Dedifferentiated amniotic fluid mesenchymal stem cell (primary cell): ENCODE results near the gene HDDC3.
"Not testable (repeated sequence)": the region's sequence is repeated elsewhere in the genome, so short reads cannot be mapped to it uniquely, and the experiment has no call there.

Experiments
- DNase-seq: peaks from one replicate; pipeline ENCODE4 v3.0.0-alpha.2; 2016; ENCODE audit errors: extremely low spot score

Gene HDDC3

DNA sequence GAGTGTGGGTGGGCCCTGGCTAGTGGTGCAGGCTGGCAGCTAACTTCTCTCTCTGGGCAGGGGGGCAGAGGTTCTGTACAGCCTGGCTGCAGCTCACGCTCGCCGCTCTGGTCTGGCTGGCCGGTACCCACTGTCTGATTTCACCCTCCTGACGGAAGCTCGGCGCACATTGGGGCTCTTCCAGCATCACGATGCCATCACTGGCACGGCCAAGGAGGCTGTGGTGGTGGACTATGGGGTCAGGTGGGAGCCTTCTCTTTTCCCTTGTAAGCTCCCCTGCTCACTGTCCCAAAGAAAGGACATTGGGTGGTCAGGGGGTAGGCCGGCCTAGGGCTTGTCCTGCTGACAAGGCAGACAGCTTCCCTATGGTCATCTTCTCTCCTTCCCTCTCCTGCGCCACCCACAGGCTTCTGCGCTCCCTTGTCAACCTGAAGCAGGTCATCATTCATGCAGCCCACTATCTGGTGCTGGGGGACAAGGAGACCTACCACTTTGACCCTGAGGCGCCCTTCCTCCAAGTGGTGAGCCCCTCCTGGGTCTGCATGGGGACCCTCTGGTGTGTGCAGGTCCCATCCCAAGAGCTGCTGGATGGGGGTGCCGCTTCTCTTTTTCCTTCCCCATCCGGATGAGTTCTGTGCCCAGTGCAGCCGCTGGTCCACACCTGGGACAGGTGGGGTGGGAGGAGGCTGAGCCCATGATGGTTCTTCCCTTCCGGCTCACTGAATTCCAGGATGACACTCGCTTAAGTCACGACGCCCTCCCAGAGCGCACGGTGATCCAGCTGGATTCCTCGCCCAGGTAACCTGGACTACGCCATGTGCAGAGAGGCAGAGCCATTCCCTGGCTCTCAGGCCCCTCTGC lies 21.7 kb downstream of the HDDC3 start:
- DNase-seq = no peak

DNA sequence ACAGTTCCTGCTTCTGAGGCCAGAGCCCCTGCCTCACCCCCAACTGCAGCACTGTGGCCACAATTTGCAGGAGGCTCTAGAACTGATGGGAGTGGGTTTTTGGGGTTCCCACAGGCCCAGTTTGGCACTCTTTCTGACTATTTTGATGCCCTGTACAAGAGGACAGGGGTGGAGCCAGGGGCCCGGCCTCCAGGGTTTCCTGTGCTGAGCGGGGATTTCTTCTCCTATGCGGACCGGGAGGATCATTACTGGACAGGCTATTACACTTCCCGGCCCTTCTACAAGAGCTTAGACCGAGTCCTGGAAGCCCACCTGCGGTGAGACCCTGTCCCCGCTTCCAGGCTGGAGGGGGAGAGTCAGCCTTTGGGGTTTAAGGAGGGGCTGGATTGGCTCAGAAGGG lies 22.4 kb downstream of the HDDC3 start:
- no peak for DNase-seq

DNA sequence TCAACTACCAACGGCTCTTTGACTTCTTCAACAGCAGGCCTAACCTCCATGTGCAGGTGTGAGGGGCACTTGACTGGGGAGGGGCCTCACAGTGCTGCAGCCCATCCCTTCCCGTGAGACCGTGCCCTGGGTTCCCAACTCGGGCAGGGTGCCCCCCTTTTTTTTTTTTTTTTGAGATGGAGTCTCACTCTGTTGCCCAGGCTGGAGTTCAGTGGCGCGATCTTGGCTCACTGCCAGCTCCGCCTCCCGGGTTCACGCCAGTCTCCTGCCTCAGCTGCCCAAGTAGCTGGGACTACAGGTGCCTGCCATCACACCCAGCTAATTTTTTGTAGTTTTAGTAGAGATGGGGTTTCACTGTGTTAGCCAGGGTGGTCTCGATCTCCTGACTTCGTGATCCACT lies 22.9 kb downstream of the HDDC3 start:
- not testable (repeated sequence) for DNase-seq

DNA sequence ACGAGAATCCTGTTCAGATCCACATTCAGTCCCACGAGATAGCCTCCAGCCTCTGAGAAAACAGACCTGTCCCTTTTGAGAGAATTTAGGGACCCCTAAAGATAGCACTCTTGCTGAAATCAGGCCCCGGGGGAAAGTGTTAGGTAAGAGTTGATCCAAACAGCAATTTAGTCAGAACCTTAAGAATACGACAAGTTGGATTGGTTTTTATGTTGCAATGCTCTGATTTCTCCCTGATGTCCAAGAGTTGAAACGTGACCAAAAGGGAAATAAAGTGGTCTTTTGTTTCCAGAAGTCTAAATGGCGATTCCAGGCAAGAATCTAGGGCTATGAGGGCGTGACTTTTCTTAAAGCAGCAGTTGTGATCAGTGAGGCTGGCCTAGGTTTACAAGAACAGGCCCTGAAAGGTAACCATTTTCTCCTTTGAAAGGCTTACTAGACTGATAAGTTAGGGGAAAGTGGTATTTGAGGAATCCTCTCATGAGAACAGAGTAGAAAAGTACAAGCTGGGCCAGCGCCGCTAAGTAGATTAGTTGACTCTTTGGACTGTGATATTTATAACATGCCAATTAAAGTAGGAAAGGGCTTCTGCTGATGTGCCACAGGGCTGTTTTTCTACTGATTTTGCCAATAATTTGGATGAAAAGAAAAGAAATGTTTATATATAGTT lies 24.4 kb downstream of the HDDC3 start:
- DNase-seq = no peak

DNA sequence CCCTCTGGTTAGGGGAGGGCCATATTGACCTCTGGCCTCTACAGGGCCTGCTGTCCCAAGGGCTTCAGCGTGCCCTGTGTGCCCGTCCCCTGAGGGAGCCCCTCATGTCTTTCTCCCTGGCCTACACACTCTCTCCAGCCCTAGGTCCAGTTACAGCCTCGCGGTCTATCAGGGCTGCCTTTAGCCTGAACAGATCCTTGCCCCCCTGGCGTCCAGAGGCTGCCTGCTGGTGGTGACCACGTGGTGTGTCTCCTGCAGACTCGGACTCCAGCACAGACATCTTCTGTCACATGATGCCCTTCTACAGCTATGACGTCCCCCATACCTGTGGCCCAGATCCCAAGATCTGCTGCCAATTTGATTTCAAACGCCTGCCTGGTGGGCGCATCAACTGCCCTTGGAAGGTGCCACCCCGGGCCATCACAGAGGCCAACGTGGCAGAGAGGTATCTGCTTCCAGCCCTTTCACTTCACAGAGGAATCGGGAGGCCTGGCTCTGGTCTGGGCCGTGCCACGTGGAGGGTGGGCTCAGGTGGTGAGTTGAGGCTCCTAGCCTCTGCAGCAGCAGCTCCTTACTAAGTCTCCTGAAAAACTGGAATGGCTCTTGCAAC lies 25.2 kb downstream of the HDDC3 start:
- DNase-seq = no peak

DNA sequence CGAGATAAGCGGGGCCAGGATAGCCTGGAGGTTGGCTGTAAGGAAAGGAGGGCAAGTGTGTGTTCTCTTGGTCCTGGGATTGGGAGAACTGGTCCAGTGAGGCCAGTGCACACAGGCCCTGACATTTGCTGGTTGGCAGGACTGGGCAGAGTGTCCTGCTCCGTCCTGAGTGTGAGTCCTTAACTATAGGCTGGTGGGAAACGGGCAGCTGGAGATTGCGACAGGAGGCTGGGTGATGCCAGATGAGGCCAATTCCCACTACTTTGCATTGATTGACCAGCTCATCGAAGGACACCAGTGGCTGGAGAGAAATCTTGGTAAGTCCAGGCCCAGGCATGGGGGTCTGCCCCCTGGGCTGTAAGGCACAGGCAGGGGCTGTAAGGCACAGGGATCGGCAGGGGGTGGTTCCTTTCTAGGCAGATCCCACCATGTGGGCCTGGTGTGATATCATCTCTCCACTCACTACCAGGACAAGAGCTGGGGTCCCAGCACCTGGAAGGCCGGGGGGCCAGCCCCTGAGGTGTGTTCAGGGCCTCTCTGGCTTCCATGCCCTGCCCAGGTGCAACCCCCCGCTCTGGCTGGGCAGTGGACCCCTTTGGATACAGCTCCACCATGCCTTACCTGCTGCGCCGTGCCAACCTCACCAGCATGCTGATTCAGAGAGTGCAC lies 26.0 kb downstream of the HDDC3 start:
- no peak for DNase-seq

DNA sequence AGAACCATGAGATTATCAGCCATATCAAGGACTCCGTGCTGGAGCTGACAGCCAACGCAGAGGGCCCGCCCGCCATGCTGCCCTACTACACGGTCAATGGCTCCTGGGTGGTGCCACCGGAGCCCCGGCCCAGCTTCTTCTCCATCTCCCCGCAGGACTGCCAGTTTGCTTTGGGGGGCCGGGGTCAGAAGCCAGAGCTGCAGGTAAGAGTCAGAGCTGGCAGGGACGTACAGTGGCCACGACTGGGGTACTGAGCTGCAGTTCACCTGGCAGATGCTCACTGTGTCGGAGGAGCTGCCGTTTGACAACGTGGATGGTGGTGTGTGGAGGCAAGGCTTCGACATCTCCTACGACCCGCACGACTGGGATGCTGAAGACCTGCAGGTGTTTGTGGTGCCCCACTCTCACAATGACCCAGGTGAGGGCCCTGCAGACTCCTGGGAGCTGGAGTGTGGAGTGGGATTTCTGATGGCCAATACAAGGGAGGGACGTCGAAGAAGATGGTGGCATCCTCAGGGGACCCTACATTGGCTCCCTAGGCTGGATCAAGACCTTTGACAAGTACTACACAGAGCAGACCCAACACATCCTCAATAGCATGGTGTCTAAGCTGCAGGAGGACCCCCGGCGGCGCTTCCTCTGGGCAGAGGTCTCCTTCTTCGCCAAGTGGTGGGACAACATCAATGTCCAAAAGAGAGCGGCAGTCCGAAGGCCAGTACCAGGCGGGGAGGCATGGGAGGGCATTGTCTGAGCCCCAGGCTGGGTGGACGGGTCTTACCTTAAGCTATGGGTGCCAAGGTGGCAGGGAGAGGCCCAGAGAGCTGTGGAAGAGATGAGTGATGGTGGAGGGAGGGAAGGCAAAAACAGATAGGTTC lies 26.8 kb downstream of the HDDC3 start:
- no peak for DNase-seq

DNA sequence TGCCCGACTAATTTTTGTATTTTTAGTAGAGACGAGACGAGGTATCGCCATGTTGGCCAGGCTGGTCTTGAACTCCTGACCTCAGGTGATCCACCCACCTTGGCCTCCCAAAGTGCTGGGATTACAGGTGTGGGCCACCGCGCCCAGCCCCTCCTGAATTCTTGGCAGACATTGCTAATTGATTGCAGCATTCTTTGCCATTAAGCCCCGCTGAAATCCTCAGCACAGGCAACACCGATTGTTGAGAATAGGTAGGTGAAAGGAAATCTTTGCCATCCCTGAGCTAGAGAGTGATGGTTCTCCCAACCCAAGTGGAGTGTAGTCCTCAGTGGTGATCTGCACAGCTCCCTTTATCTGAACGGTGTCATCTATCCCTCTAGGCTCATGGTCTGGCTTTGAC lies 27.6 kb downstream of the HDDC3 start:
- no peak for DNase-seq

DNA sequence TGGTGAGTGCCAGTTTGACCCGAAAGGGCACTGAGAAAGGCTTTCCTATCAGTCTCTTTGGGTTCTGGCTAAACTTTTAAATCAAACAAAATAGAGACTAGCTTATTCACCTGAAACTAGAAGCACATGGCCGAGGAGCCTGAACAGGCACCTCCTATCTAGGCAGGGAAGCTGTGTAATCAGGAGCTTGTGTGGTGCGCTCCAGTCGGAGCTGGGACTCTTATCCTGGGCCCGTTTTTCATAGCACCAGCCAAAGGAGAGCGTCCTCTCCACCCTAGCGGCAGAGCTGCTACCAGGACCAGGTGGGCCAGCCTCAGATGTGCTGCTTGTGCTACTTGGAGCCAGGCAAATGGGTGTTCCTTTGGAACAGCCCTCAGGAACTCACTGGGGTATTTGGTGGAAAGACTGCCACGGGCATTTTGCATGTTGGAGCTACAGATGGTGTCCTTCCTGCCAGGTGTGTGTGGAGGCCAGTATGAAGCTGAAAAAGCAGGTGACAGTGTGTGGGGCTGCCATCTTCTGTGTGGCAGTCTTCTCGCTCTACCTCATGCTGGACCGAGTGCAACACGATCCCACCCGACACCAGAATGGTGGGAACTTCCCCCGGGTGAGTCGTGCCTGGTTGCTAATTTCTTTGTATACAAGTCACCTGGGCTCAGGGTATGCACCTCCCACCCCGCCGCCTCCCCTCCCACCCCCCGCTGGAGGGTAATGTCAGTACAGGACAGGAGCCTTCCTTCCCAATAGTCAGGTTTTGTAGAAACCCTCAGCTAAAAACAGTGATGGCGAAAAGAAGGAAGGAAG lies 28.4 kb downstream of the HDDC3 start:
- no peak for DNase-seq

DNA sequence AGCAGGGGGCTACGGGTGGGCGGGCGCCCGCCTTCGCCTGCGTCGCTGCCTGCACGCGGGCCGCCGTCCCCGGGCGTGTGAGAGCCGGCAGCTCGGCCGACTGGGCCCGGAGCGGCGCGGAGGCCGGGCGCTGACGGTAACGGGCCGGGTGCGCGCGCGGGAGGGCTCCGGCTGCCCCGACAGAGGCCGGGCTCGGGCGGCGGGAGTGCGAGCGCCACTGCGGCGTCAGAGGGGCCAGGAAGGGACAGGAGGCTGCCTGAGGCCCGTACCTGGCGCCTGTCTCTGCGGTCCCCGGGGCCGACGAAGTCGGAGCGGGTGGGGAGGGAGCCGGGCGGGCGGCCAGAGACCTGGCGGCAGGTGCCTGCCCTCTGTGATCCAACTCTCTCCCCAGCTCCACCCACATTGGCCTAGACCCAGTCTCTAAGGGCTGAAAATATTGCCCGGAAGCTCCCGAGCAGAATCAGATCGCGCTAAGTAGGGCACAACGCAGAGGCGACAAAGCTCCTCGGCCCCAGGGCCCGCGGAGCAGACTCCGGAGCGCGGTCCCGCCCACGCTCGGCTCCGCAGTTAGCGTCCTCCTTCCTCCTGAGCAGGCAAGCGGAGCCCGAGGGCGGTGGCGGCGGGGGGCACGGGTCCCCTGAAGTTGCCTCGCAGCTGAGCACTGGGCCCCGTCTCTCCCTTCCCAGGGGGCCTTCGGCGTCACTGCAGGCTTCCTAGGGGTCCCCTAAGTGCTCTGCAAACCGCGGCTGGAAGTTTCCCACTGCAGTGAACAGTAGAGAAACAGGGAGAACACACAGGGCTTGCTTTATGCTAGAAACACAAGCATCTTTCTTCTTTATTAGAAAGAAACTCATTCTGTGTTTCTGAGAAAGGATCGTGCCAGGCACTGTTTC lies 29.3 kb downstream of the HDDC3 start, which contains the start of gene MAN2A2:
Gene MAN2A2 (plus strand): TSS at position 463 of the 893 bp plus-strand sequence. CDS start 906 bp downstream, outside the sequence.
- DNase-seq = peak; percentile 16

DNA sequence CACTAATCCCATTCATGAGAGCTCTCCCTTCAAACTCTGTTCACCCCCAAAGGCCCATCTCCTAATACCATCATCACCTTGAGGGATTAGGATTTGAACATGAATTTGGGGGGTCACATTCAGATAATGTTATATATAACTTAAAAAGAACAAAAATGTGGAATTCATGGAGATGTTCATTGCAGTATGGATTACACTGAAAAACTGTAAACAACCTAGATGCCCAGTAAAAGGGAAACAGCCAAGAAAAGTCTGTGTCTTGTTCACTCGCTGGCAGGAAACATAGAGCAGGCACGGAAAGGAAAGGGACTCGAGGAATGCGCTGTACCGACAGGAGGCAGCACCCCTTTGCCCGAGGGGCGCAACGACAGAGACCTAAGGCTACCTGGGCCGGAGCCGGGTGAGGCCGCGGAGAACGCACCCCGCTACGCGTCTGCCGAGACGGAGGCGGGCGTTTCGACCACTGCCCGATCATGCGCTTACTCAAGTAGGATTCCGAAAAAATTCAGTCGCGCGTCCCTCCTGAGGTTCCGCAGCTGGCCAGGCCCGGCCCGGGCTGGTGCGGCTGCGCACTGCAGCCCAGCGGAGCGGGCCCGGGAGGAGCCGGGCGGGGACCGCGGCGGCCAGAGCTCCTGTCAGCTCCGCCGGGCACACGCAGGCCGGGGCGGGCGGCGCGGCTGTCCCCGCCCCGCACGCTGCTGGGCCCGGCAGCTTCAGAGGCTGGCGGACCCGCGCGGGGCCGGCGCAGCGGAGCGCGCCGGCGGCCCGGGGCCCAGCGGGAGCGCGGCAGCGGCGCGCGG lies 30.1 kb downstream of the HDDC3 start:
- peak; percentile 68 for DNase-seq

DNA sequence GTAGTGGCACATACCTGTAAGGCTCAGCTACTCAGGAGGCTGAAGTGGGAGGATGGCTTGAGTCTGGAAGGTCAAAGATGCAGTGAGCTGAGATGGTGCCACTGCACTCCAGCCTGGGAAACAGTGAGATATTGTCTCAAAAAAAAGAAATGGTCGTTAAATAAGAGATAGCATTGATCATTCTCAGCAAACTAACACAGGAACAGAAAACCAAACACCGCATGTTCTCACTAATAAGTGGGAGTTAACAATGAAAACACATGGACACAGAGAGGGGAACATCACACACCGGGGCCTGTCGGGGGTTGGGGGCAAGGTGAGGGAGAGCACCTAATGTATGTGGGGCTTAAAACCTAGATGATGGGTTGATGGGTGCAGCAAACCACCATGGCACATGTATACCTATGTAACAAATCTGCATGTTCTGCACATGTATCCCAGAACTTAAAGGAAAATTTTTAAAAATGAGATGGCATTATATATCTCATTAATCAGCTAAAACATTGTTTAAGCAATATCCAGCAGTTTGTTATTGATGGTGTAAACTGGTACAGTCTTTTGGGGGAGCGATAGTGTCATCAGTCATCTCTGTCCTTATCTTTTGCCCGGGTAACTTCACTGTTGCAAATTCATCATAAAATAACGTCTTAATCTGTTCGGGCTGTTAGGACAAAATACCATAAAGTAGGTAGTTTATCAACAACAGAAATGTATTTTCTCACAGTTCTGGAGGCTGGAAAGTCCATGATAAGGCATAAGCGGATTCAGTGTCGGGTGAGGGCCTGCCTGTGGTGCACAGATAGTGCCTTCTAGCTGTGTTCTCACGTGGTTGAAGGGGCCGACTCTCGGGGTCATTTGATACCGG lies 30.9 kb downstream of the HDDC3 start:
- no peak for DNase-seq

DNA sequence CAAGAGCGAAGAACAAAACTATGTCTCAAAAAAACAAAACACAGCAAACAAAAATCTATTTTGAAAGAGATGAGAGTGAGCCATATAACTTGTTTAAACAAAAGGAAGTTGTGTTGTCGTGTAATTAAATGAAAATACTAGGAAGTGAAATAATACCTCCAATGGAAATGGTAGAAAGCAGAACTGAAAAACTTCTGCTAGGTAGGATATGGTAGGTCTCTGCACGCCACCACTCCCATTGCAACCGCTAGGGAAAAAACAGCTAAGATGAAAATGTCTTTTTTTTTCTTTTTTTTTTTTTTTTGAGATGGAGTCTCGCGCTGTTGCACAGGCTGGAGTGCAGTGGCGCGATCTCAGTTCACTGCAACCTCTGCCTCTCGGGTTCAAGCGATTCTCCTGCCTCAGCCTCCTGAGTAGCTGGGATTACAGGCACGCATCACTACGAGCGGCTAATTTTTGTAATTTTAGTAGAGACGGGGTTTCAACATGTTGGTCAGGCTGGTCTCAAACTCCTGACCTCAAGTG lies 35.2 kb downstream of the HDDC3 start:
- not testable (repeated sequence) for DNase-seq

DNA sequence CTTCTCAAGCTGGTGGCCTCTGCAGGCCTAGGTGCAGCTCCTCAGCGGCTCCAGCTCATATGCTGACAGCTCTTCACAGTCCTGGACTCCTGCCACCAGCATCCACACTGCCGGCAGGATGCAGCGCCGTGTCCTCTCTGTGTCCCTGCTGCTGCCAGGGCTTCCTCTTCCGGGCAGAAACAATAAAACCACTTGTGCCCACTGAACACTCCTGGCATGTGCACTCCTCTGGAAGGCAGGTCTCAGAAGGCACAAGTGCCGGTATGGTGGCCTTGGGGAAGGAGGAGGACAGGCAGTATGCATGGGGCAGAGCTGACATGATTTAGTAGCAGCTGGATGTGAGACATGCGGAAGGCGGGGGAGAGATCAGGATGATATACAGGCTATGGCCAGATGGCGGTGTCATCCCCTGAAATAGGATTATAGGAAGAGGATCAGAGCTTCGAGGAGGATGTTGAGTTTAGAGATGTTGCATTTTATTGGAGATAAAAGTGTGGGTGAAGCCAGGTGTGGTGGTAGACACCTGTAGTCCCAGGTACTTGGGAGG lies 36.7 kb downstream of the HDDC3 start:
- no peak for DNase-seq

DNA sequence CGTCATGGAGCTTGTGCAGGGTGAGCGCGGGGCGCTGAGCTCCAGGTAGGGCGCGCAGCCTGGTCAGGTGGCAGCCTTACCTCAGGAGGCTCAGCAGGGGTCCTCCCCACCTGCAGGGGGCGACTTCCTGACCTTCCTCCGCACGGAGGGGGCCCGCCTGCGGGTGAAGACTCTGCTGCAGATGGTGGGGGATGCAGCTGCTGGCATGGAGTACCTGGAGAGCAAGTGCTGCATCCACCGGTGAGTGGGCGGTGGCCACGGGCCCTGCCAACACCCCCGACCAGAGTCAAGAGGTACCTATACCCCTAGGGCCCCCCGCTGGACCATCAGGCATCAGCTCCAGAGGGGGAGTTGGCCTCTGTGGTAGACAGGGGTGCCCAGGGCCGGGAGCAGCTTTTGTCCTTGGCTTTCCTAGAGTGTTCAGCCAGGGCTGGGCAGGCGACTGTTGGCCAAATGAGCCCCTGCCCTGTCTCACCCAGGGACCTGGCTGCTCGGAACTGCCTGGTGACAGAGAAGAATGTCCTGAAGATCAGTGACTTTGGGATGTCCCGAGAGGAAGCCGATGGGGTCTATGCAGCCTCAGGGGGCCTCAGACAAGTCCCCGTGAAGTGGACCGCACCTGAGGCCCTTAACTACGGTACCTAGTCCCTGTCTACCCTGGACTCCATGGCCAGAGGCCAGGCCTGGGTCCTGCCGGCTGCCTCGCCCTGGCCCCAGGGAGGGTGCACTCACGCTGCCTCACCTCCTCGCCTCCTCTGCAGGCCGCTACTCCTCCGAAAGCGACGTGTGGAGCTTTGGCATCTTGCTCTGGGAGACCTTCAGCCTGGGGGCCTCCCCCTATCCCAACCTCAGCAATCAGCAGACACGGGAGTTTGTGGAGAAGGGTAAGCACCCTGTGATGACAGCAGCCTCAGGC lies 38.9 kb downstream of the HDDC3 start:
- DNase-seq = no peak
